Endothelial cell of umbilical vein (primary cell): ENCODE results near the gene SLC39A11. TPM values are rescaled to one million over a fixed set of nuclear protein-coding genes. Genes with fewer than 3 reads are reported as not detected.

Source experiments
- BruUV-seq: library from RNA; stranded (reverse); fragments of 400-500 nt; replicated peaks from 2 replicates; lab custom pipeline; 2021; lab: Mats Ljungman, UMichigan
- CTCF ChIA-PET: fragments of 300-600, 350-600 bp; sonication (Branson Sonifier 250); formaldehyde crosslinking; loops from one replicate; lab custom pipeline; 2021; ENCODE audit warnings: antibody characterized with exemption, inconsistent platforms; lab: Charles Lee
- POLR2A ChIA-PET: fragments of 300-600, 350-600 bp; sonication (Branson Sonifier 250); formaldehyde crosslinking; loops from one replicate; lab custom pipeline; 2021; ENCODE audit warnings: antibody characterized with exemption, inconsistent platforms; lab: Charles Lee
- DNase-seq: peaks from one replicate; pipeline ENCODE4 v3.0.0-alpha.2; 2011; ENCODE audit warnings: low read depth, low spot score
- FAIRE-seq: peaks from 2 replicates; lab custom pipeline; 2011; peaks lifted over from hg19 to GRCh38; lab: Jason Lieb, UNC
- H2AFZ ChIP-seq: 2 replicates; pipeline ENCODE4 v1.6.0; 2012; ENCODE audit warnings: low read depth, low read length, control low read depth, inconsistent platforms
- H3K27ac ChIP-seq: 2 replicates; pipeline ENCODE4 v1.5.1; 2011; ENCODE audit warnings: low read depth, mild to moderate bottlenecking, control low read depth, low read length, moderate library complexity; ENCODE audit not compliant: insufficient read depth
- H3K27me3 ChIP-seq, 2 experiments: 2 replicates each; pipeline versions ENCODE4 v1.6.0 to v1.6.1; 2011; ENCODE audit warnings: low read length in 2 of 2, mixed read lengths in 1 of 2; ENCODE audit not compliant: control insufficient read depth in 2 of 2, insufficient read depth in 2 of 2
- H3K36me3 ChIP-seq, 2 experiments: 2 replicates in 1 of 2; 3 replicates in 1 of 2; pipeline ENCODE4 v1.5.1; 2011; ENCODE audit warnings: low read length in 2 of 2, mild to moderate bottlenecking in 1 of 2, moderate library complexity in 1 of 2; ENCODE audit not compliant: control insufficient read depth in 2 of 2, insufficient read depth in 2 of 2; ENCODE audit errors: extremely low read depth in 1 of 2
- H3K4me1 ChIP-seq: 3 replicates; pipeline ENCODE4 v1.5.1; 2011; ENCODE audit warnings: mild to moderate bottlenecking, low read length; ENCODE audit not compliant: control insufficient read depth, insufficient read depth; ENCODE audit errors: extremely low read depth
- H3K4me2 ChIP-seq: 2 replicates; pipeline ENCODE4 v1.6.1; 2011; ENCODE audit warnings: low read length, control low read depth, mixed read lengths; ENCODE audit not compliant: insufficient read depth
- H3K4me3 ChIP-seq, 3 experiments: fragments of 200-600 bp in 1 of 3; sonication (generic), shearing (Covaris generic) in 1 of 3; replicated peaks in 1 of 3; 2 replicates each; pipeline ENCODE4 v1.5.1; 2011 to 2016; ENCODE audit warnings: control low read depth in 3 of 3, low read length in 3 of 3, mild to moderate bottlenecking in 2 of 3, inconsistent platforms in 1 of 3, low read depth in 1 of 3, moderate library complexity in 1 of 3; ENCODE audit not compliant: insufficient read depth in 1 of 3
- H3K79me2 ChIP-seq: 2 replicates; pipeline ENCODE4 v1.6.0; 2012; ENCODE audit warnings: low read length, inconsistent platforms; ENCODE audit not compliant: control insufficient read depth, insufficient read depth
- H3K9ac ChIP-seq: replicated peaks from 2 replicates; pipeline ENCODE3; 2011; ENCODE audit warnings: low read length, control low read depth; ENCODE audit not compliant: insufficient read depth; ENCODE audit errors: extremely low read depth
- H3K9me1 ChIP-seq: replicated peaks from 3 replicates; pipeline ENCODE4 v1.6.0; 2011; ENCODE audit warnings: mild to moderate bottlenecking, low read length; ENCODE audit not compliant: control insufficient read depth, insufficient read depth; ENCODE audit errors: extremely low read depth
- H3K9me3 ChIP-seq: replicated peaks from 2 replicates; pipeline ENCODE4 v1.5.1; 2012; ENCODE audit warnings: low read length, inconsistent platforms; ENCODE audit not compliant: control insufficient read depth, insufficient read depth
- H4K20me1 ChIP-seq: replicated peaks from 2 replicates; pipeline ENCODE3; 2011; ENCODE audit warnings: mild to moderate bottlenecking, low read length; ENCODE audit not compliant: control insufficient read depth, insufficient read depth; ENCODE audit errors: extremely low read depth
- CTCF ChIP-seq, 2 donors: IDR thresholded peaks; 1 replicate in 1 of 2; 2 replicates in 1 of 2; pipeline ENCODE4 v1.5.1; 2011; ENCODE audit warnings: low read length in 2 of 2, mild to moderate bottlenecking in 2 of 2, moderate library complexity in 2 of 2, control low read depth in 1 of 2, inconsistent platforms in 1 of 2, low read depth in 1 of 2; ENCODE audit not compliant: insufficient read depth in 1 of 2; ENCODE audit errors: extremely low read depth in 1 of 2
- EZH2 ChIP-seq: IDR thresholded peaks from 2 replicates; pipeline ENCODE4 v1.6.1; 2012; ENCODE audit warnings: borderline replicate concordance, low read depth, mild to moderate bottlenecking, moderate library complexity, low read length, inconsistent platforms; ENCODE audit not compliant: severe bottlenecking
- FOS ChIP-seq: IDR thresholded peaks from 2 replicates; pipeline ENCODE4 v1.6.1; 2011; ENCODE audit warnings: mild to moderate bottlenecking, low read length, moderate library complexity, borderline replicate concordance; ENCODE audit not compliant: insufficient read depth
- GATA2 ChIP-seq: IDR thresholded peaks from 2 replicates; pipeline ENCODE4 v1.7.0; 2011; ENCODE audit warnings: low read depth, mild to moderate bottlenecking, moderate library complexity, mixed read lengths, low read length; ENCODE audit not compliant: insufficient read length, insufficient read depth
- JUN ChIP-seq: IDR thresholded peaks from 2 replicates; pipeline ENCODE4 v1.6.1; 2011; ENCODE audit warnings: borderline replicate concordance, low read depth; ENCODE audit not compliant: insufficient read length, insufficient read depth
- MAX ChIP-seq: IDR thresholded peaks from 2 replicates; pipeline ENCODE4 v1.6.1; 2011; ENCODE audit not compliant: insufficient read depth, insufficient read length
- MYC ChIP-seq: IDR thresholded peaks from one replicate; pipeline ENCODE4 v1.6.1; 2011; ENCODE audit warnings: mild to moderate bottlenecking, low read depth, low read length
- POLR2A ChIP-seq: IDR thresholded peaks from 2 replicates; pipeline ENCODE4 v1.6.1; 2012; ENCODE audit warnings: low read depth, mild to moderate bottlenecking, control low read depth, low read length
- POLR2AphosphoS5 ChIP-seq: IDR thresholded peaks from 2 replicates; pipeline ENCODE4 v1.6.1; 2012; ENCODE audit warnings: low read depth, mild to moderate bottlenecking, control low read depth, low read length, moderate library complexity; ENCODE audit not compliant: insufficient read depth
- dilution Hi-C: fragments of 300-500 bp; cut with MboI; formaldehyde crosslinking; loops from one replicate; pipeline ENCODE4 v1.15.0; 2019; ENCODE audit warnings: low sequenced_read_pairs; ENCODE audit not compliant: extremely low pct_ligation_motif_present
- intact Hi-C: fragments of 100-400 bp; cut with micrococcal nuclease; formaldehyde crosslinking; loops from one replicate; pipeline ENCODE4 v1.10.0; 2022
- polyA plus RNA-seq, 4 experiments: library from polyadenylated mRNA; depleted of rRNA in 3 of 4; stranded (reverse) in 3 of 4; unstranded in 1 of 4; fragments of >200 nt; gene quantifications; 2 replicates each; pipeline versions ENCODE4 v1.2.1 to v1.2.3, GENCODE V29; 2011 to 2012; ENCODE audit warnings: missing spikeins in 1 of 4
- total RNA-seq: library from RNA; stranded (reverse); gene quantifications from 2 replicates; pipeline ENCODE4 v1.2.3, GENCODE V29; 2021

SLC39A11 gene
- total and polyA plus RNA-seq, 2 donors (not counting 3 experiments of a cell fraction or from before 2014, with no cell fraction given), result 8.1 to 11.9 TPM

GRCh38 chr17:73088561-73088960 is 3.9 kb downstream of the SLC39A11 start:
- dilution Hi-C loops, result no loop called here
- no peaks in the 10 kb centered on the region for H3K79me2 ChIP-seq
- no peak overlapping the region for H3K4me2 ChIP-seq
- BruUV-seq, result no TSS peak
- H3K4me3 ChIP-seq, result no peak overlapping the region
- DNase-seq (no peak), FAIRE-seq (no peak)
- ChIA-PET CTCF (no interaction called here), POLR2A (no interaction called here)
- peaks cover 3 to 6% of the 10 kb centered on the region in 2 experiments for H3K36me3 ChIP-seq
- no peak overlapping the region for H3K27ac ChIP-seq
- H3K27me3 ChIP-seq, result no peaks in the 10 kb centered on the region
- no peaks in the 10 kb centered on the region for H4K20me1 ChIP-seq
- H3K4me1 ChIP-seq, result peaks cover 9% of the 10 kb centered on the region
- H2AFZ ChIP-seq, result no peak overlapping the region
- no peak for TF ChIP-seq GATA2
- TF ChIP-seq CTCF (IDR thresholded peaks at IDR 0.05; ENCODE audit: extremely low read depth in 1 of 2, insufficient read depth in 1 of 2, low read depth in 1 of 2, low read length in 2 of 2), result no peak
- no peak for TF ChIP-seq MYC
- TF ChIP-seq MAX, result no peak
- no peaks in the 10 kb centered on the region for H3K9me1 ChIP-seq
- no peaks in the 10 kb centered on the region for H3K9me3 ChIP-seq
- no peak overlapping the region for H3K9ac ChIP-seq
- intact Hi-C loops, result no loop called here

GRCh38 chr17:73083432-73083831 is 9.1 kb downstream of the SLC39A11 start:
- H3K9ac ChIP-seq, result no peak overlapping the region
- H3K4me2 ChIP-seq, result no peak overlapping the region
- dilution Hi-C loops, result no loop called here
- H3K36me3 ChIP-seq, result peaks cover 3 to 6% of the 10 kb centered on the region in 2 experiments
- no peaks in the 10 kb centered on the region for H3K79me2 ChIP-seq
- H3K4me3 ChIP-seq, result no peak overlapping the region
- no peaks in the 10 kb centered on the region for H3K27me3 ChIP-seq
- no peaks in the 10 kb centered on the region for H3K9me3 ChIP-seq
- ChIA-PET POLR2A (no interaction called here), CTCF (no interaction called here)
- intact Hi-C loops, result no loop called here
- no peak overlapping the region for H3K27ac ChIP-seq
- DNase-seq, result no peak
- H4K20me1 ChIP-seq, result no peaks in the 10 kb centered on the region
- no peaks in the 10 kb centered on the region for H3K9me1 ChIP-seq
- no peak for FAIRE-seq
- BruUV-seq, result no TSS peak
- no peak overlapping the region for H2AFZ ChIP-seq
- TF ChIP-seq POLR2A (no peak), POLR2AphosphoS5 (no peak), JUN (no peak), MYC (no peak), MAX (no peak), FOS (no peak), CTCF (IDR thresholded peaks at IDR 0.05; ENCODE audit: extremely low read depth in 1 of 2, insufficient read depth in 1 of 2, low read depth in 1 of 2, low read length in 2 of 2) (no peak), GATA2 (no peak), EZH2 (no peak)
- H3K4me1 ChIP-seq, result no peaks in the 10 kb centered on the region
